Spleen (tissue), 7 donors: ENCODE data around the gene TMEM14A.

Source experiments
- CTCF ChIP-seq, 11 experiments: fragments of 200-600 bp in 7 of 11; fragments of 450-650 bp in 4 of 11; sonication (generic) in 4 of 11; IDR thresholded peaks in 8 of 11; conservative IDR thresholded peaks in 3 of 11; 1 replicate in 7 of 11; 2 replicates in 4 of 11; pipeline versions ENCODE4 v1.4.0 to v1.8.0; 2016 to 2021; ENCODE audit warnings: antibody characterized with exemption in 11 of 11, inconsistent platforms in 4 of 11, mild to moderate bottlenecking in 1 of 11
- POLR2A ChIP-seq, 3 donors: fragments of 450-650 bp; IDR thresholded peaks; one replicate each; pipeline ENCODE4 v1.5.1; 2017; ENCODE audit warnings: antibody characterized with exemption in 3 of 3, mild to moderate bottlenecking in 1 of 3
- donor health status: DM: no; HTN: no; CAD: no; lungs with moderate emphysema.
- donor health status: DM: no; HTN: no; CAD: no.
- donor health status: DM: no; HTN: no; CAD: no.

DNA sequence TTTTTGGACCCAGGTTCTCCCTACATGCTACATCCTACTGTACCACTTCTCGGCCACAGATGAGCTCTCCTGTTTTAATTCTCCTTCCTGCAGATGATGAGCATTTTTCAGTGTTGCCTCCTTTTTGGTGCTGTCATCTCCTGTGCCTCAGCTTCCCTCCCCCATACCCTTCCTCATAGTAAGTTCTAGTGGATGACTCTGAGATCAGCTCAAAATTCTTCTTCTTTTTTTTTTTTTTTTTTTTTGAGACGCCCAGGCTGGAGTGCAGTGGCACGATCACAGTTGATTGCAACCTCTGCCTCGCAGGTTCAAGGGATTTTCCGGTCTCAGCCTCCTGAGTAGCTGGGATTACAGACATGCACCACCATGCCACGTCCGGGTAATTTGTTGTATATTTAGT lies 3.8 kb downstream of the TMEM14A start:
- TF ChIP-seq POLR2A (IDR thresholded peaks at IDR 0.05) (no peak), CTCF (IDR thresholded peaks at IDR 0.05 in 8 of 11, conservative IDR thresholded peaks at IDR 0.05 in 3 of 11) (no peak)
